Measurements from ENCODE around the gene GFOD1.

The GFOD1 gene

GRCh38 chr6:13485923-13486562 lies 1.4 kb downstream of the GFOD1 start:
- DNase-seq, result peak in 1 of 2 donors; percentile 41

DNA sequence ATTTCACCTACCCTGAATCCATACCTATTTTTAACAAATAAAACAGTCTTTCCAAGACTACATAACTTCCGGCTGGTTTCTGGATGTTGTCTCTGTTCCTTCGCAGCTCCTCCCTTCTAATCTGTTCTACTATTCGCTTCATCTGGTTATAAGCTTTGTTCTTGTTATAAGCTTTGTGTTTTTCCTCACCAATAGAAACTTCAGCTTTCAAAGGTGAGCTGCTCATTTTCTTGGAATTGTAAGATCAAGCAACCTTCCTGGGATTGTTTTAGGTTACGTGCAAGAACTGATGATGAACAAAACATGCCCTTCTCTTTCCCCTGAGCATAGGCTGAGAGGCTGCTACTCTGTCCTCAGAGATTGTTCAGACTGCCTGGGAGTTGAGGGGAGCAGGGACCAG lies 2.1 kb downstream of the GFOD1 start:
- DNase-seq, result no peak

GRCh38 chr6:13484827-13485226 lies 2.6 kb downstream of the GFOD1 start:
- no peak for DNase-seq

GRCh38 chr6:13484138-13484708 lies 3.2 kb downstream of the GFOD1 start:
- no peak for DNase-seq

GRCh38 chr6:13480631-13481501 lies 6.5 kb downstream of the GFOD1 start:
- no peak for DNase-seq

DNA sequence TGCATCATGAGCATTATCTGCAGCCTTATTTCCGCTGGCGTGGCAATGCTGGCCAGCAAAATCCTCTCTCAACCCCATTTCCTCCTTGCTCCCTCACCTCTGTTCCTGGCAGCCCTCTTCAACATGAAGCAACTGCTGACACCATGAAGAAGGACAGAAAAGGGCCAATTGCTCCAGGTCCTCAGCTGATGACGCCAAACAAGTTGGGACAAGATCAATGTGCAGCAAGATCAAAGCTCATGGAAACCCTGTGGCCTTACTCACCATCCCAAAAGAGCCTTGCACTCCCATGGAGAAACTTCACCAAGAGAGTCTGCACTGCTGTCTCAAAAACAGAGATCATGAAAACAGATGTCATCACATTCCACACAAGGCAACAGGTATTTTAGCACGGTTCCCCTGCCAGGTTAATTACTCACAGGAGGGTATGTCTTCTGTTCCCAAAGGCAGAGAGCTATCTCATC lies 7.4 kb downstream of the GFOD1 start:
- DNase-seq, result no peak

- peak in 1 of 2 donors; percentile 59 for DNase-seq
Observed at GRCh38 chr6:13479206-13479800, 8.1 kb downstream of the GFOD1 start.

GRCh38 chr6:13478525-13478966 lies 8.9 kb downstream of the GFOD1 start:
- DNase-seq, result no peak

GRCh38 chr6:13474787-13475186 lies 12.6 kb downstream of the GFOD1 start:
- peak in 1 of 2 donors; percentile 29 for DNase-seq

DNA sequence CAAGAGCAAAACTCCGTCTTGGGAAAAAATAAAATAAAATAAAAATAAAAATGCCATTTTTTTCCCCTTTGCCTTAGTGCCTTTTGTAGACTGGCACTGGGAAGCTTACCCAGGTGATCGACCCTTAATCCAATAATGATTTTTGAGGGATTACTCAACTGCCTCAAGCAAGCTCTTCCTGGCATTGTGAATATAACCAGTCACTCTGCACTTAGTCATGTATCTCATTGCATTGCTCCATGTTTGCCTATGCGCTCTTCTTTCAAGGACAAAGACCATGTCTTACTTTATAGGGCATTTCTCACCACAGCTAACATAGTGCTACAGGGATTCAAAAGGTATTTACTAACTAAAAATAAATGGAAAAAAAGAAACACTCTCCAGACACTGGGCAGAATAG lies 13.0 kb downstream of the GFOD1 start:
- DNase-seq, result peak; percentile 46 to 51

GRCh38 chr6:13473768-13474165 lies 13.6 kb downstream of the GFOD1 start:
- no peak for DNase-seq

DNA sequence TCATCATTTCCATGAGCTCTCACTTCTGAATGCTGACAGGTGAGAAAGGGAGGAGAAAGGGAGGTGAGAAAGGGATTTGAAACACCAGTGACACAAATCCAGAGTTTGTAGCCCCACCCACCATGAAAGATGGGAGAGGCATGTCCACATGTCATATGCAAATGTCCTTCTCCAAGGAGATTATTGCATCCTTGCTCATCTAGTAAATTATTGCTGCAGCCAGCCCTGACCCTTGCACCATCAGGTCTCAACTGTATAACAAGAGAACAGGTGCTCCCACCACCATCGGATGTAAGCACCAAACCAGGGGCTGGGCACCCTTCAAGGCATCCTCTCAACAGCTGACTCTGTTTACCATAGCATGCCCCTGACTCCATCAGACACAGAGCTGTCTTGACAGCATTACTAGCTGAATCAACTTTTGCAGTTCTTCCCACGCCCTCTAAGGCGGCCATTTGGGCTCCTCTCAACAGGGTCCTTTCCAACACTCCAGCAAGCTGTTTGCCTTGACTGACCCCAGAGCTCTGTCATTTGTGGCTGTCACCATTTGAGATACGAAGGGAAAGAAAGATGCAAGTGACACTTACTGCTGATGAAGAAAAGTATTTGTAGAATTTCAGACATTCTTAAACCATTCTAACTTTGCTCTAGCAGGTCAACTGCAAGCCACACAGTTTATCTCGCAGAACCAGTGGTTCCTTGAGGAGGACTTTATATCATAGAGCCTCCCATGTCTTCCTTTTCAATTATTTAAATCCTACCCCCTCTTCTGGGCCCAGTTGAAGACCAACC lies 14.2 kb downstream of the GFOD1 start:
- DNase-seq, result no peak

DNA sequence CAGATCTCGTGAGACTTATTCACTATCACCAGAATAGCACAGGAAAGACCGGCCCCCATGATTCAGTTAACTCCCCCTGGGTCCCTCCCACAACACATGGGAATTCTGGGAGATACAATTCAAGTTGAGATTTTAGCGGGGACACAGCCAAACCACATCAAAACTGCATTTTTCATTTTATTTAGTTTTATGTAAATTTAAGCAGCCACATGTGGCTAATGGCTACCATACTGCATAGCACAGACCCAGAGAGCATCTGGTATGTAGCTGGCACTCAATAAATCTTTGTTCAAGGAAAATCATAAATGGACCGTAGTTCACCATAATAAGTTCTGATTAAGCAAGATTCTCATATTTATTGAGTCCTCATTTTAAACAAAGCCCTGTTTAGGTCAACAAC lies 15.3 kb downstream of the GFOD1 start:
- DNase-seq, result no peak

DNA sequence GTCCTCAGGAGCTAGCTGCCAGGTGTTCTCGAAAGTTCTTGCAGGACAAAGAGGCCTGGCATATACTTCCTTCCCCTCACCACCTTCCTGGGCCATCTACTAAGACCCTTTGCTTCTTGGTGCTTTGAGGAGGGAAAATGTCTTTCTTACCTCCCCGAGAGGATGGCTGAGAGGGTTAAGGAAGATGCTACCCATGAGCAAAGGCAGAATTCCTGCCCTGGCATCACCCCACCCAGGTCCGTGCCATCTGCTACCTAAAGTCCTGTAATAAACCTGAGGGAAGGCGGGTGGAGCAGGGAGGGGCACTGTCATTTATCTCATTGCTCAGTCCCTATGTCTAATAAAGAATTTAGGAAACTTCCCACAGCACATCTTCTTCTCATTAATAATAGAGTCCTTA lies 16.2 kb downstream of the GFOD1 start:
- DNase-seq, result no peak

GRCh38 chr6:13470238-13471140 lies 16.9 kb downstream of the GFOD1 start:
- peak; percentile 55 to 57 for DNase-seq

DNA sequence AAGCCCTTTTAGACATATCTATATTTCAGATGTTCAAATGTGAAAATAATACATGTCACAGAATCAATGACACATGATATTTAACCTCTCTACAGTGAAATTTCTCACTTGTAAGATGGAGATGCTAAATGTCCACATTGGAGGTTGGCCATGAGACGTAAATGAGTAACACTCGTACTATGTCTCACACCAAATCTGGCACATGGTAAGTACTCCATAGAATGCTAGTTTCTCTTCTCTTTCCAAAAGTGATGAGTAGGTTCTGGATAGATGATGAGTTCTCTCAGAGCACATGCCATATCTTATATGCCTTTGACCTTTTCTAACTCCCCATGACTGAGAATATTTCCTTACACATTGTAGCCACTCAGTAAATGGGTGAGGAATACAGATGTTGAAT lies 17.7 kb downstream of the GFOD1 start:
- peak in 1 of 2 donors; percentile 31 for DNase-seq

DNA sequence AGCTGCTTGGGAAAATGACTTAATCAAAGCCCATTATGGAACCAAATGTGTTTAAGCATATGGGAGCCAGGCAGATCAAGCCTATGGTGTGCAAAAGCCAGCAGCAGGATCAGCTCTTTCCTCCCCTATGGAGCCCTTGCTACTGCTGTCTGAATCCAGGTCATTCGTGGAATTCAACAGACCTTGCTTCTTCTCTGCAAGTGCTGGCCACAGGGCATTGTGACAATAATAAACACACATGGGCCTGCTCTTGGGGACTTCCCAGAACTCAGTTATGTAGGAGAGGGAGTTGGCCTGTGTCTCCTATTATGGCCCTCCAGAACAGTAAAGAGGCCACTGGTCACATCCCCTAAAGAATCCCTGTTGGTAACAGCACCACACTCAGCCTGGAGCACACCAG lies 18.6 kb downstream of the GFOD1 start:
- DNase-seq, result no peak

DNA sequence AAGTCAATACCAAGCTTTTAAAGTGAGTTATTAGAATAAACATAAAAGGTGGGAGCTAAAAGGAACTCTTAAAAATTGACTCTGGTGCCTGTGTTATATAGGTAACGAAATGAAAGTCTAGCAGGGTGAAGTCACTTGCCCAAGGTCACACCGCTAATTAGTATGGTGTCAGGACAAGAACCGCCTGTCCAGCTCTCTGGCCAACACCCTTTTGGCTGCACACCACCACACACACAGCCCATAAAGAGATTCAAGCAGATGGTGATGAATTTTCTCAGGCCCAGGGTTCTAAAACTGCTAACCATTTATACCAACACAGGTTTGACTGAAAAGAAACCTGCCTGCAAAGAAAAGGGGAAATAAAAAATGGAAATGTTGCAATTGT lies 20.2 kb downstream of the GFOD1 start:
- DNase-seq, result no peak

DNA sequence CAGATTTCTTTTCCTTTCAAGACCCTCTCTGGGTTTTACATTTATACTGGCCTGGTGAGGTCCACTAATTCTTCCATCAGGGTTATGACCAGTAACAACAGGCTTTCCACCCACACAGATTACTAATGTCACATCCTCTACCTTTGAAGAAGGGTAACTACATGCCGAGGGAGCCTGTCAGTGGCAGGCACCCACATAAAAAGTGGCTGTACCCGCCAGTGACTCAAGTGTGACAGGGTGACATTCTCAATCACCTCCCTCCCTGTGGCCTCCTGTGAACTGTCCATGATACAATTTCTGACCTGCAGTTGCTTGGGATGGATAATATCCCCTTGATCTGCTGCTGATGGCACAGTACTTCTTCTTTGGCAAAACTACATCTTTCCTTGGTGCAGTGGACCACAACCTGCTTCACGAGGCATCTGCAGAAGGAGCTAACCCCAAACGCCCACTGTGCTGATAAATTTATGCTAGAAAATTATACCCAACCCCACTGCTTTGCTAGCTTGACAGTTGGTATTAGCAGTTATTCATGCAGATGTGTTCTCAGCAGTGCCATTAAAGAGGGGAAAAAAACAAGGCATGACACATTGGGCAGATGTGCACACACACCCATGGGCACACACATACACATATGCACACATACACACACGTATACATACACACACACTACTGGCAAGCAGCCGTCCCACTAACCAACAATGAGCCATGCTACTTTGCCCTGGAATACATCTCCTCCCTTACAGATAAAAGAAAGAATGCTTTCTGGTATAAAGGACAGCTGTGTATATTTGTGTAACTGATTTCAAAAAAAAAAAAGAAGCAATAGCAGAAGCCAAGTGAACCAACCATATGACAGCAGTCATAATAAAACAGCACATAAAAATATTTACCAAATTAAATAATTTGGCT lies 20.8 kb downstream of the GFOD1 start:
- DNase-seq, result peak; percentile 54 to 70

DNA sequence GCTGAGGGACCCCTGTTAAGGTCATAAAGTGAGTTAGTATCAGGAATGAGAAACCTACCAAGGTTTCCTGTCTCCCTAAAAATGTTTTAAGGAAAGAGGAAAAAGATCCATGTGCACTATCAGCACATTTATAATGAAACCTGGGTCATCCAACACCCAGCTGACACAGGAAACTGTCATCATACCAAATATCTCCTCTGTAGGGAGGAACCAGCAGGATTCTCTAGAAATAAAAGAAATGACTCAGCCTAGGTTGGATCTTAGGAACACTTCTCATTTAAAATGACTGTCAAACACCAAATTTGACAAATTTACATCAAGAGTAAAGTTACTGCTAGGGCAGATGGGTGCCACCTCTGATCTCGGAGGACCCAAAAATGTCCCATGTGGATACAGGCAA lies 21.7 kb downstream of the GFOD1 start:
- DNase-seq, result peak; percentile 57 to 65

All from inflammatory macrophage (primary cell).